HG03280 (cell line): ENCODE data around the gene PTPRM.

ENCODE experiments used
- ATAC-seq: cut with Tn5 transposase; IDR thresholded peaks from one replicate; pipeline ENCODE4 v1.9.1; 2021; ENCODE audit warnings: mild to moderate bottlenecking, moderate library complexity; ENCODE audit not compliant: unreplicated experiment

PTPRM gene

GRCh38 chr18:8197499-8197898 is 630.4 kb downstream of the PTPRM start:
- ATAC-seq = no peak

GRCh38 chr18:8207996-8208395 is 640.9 kb downstream of the PTPRM start:
- no peak for ATAC-seq

GRCh38 chr18:8208716-8209115 is 641.6 kb downstream of the PTPRM start:
- no peak for ATAC-seq

GRCh38 chr18:8212896-8213780 is 646.0 kb downstream of the PTPRM start:
- no peak for ATAC-seq

- no peak for ATAC-seq
Observed at GRCh38 chr18:8215741-8216140, 648.6 kb downstream of the PTPRM start.

GRCh38 chr18:8217051-8217564 is 650.0 kb downstream of the PTPRM start:
- no peak for ATAC-seq

- ATAC-seq = no peak
Observed at GRCh38 chr18:8218197-8218596, 651.1 kb downstream of the PTPRM start.

- ATAC-seq = no peak
Observed at GRCh38 chr18:8221452-8221851, 654.3 kb downstream of the PTPRM start.

- no peak for ATAC-seq
Observed at GRCh38 chr18:8224576-8224975, 657.5 kb downstream of the PTPRM start.

GRCh38 chr18:8229040-8229439 is 661.9 kb downstream of the PTPRM start:
- ATAC-seq = no peak

- ATAC-seq = no peak
Observed at GRCh38 chr18:8229787-8230186, 662.7 kb downstream of the PTPRM start.

GRCh38 chr18:8231316-8231715 is 664.2 kb downstream of the PTPRM start:
- no peak for ATAC-seq

- ATAC-seq = no peak
Observed at GRCh38 chr18:8232791-8233190, 665.7 kb downstream of the PTPRM start.

- ATAC-seq = no peak
Observed at GRCh38 chr18:8235894-8236293, 668.8 kb downstream of the PTPRM start.

GRCh38 chr18:8238507-8238906 is 671.4 kb downstream of the PTPRM start:
- no peak for ATAC-seq

- no peak for ATAC-seq
Observed at GRCh38 chr18:8241731-8242130, 674.6 kb downstream of the PTPRM start.

- no peak for ATAC-seq
Observed at GRCh38 chr18:8242151-8242696, 675.1 kb downstream of the PTPRM start.

GRCh38 chr18:8247700-8248099 is 680.6 kb downstream of the PTPRM start:
- ATAC-seq = no peak

- ATAC-seq = no peak
Observed at GRCh38 chr18:8248576-8248975, 681.5 kb downstream of the PTPRM start.

- no peak for ATAC-seq
Observed at GRCh38 chr18:8249811-8250210, 682.7 kb downstream of the PTPRM start.

- ATAC-seq = no peak
Observed at GRCh38 chr18:8252371-8252770, 685.3 kb downstream of the PTPRM start.

- no peak for ATAC-seq
Observed at GRCh38 chr18:8253944-8254343, 686.8 kb downstream of the PTPRM start.
